GM18519 (cell line): ENCODE measurements around the gene DNAJC1.
A peak's percentile ranks its signal among the peaks of the same experiment; 100 is the strongest.

Experiments used
- ATAC-seq: cut with Tn5 transposase; IDR thresholded peaks from one replicate; pipeline ENCODE4 v1.9.1; 2021; ENCODE audit warnings: mild to moderate bottlenecking, moderate library complexity; ENCODE audit not compliant: unreplicated experiment, low FRiP score

Gene DNAJC1

GRCh38 chr10:21964983-21965665, 38.4 kb downstream of the DNAJC1 start:
- ATAC-seq: no peak

GRCh38 chr10:21962358-21962757, 41.2 kb downstream of the DNAJC1 start:
- ATAC-seq: no peak

GRCh38 chr10:21961847-21962246, 41.7 kb downstream of the DNAJC1 start:
- no peak for ATAC-seq

GRCh38 chr10:21959998-21960397, 43.5 kb downstream of the DNAJC1 start:
- ATAC-seq: no peak

- no peak for ATAC-seq
Measured at GRCh38 chr10:21954690-21955089, 48.8 kb downstream of the DNAJC1 start.

- peak; percentile 69 for ATAC-seq
Measured at GRCh38 chr10:21954132-21954531, 49.4 kb downstream of the DNAJC1 start.

- ATAC-seq: peak; percentile 45
Measured at GRCh38 chr10:21953585-21954057, 49.9 kb downstream of the DNAJC1 start.

- no peak for ATAC-seq
Measured at GRCh38 chr10:21950566-21950965, 53.0 kb downstream of the DNAJC1 start.

GRCh38 chr10:21946946-21947345, 56.6 kb downstream of the DNAJC1 start:
- ATAC-seq: no peak

GRCh38 chr10:21944727-21945386, 58.7 kb downstream of the DNAJC1 start:
- ATAC-seq: no peak

GRCh38 chr10:21943633-21944265, 59.8 kb downstream of the DNAJC1 start:
- ATAC-seq: no peak

- no peak for ATAC-seq
Measured at GRCh38 chr10:21935439-21936023, 68.0 kb downstream of the DNAJC1 start.

GRCh38 chr10:21934307-21934706, 69.2 kb downstream of the DNAJC1 start:
- no peak for ATAC-seq

GRCh38 chr10:21929070-21929469, 74.5 kb downstream of the DNAJC1 start:
- ATAC-seq: no peak

- no peak for ATAC-seq
Measured at GRCh38 chr10:21927631-21928353, 75.7 kb downstream of the DNAJC1 start.

- no peak for ATAC-seq
Measured at GRCh38 chr10:21926949-21927348, 76.6 kb downstream of the DNAJC1 start.

GRCh38 chr10:21926358-21926925, 77.1 kb downstream of the DNAJC1 start:
- no peak for ATAC-seq

GRCh38 chr10:21925851-21926250, 77.7 kb downstream of the DNAJC1 start:
- ATAC-seq: no peak

GRCh38 chr10:21924511-21924910, 79.0 kb downstream of the DNAJC1 start:
- no peak for ATAC-seq

- no peak for ATAC-seq
Measured at GRCh38 chr10:21920633-21921032, 82.9 kb downstream of the DNAJC1 start.
